A549 (cell line): ENCODE results near the gene MAPK6. TPM values are rescaled to one million over a fixed set of nuclear protein-coding genes. Genes with fewer than 3 reads are reported as not detected.

Experiments used
- ATAC-seq, 2 experiments: fragments of 200-7000 bp in 1 of 2; fragments of >200 bp in 1 of 2; cut with Nextera tagmentation in 1 of 2; cut with Tn5 transposase in 1 of 2; 3 replicates each; pipeline versions ENCODE4 v1.8.0 to v1.9.1; 2018 to 2020; ENCODE audit warnings: mild to moderate bottlenecking in 1 of 2, moderate library complexity in 1 of 2
- CTCF ChIA-PET: fragments of 300-600 bp; sonication (Branson Sonifier 250); formaldehyde crosslinking; extraction: SDS; loops from one replicate; lab custom pipeline; 2021; ENCODE audit warnings: antibody characterized with exemption, inconsistent platforms; lab: Yijun Ruan, JAX
- POLR2A ChIA-PET: fragments of 350-600 bp; formaldehyde crosslinking; extraction: SDS; loops from one replicate; lab custom pipeline; 2021; ENCODE audit warnings: antibody characterized with exemption, inconsistent platforms; lab: Yijun Ruan, JAX
- DNase-seq, 2 experiments: peaks; one replicate each; pipeline versions ENCODE4 v3.0.0 to v3.0.0-alpha.2; 2011 to 2016; ENCODE audit warnings: low read depth in 1 of 2, low spot score in 1 of 2
- FAIRE-seq: peaks from 2 replicates; lab custom pipeline; 2011; peaks lifted over from hg19 to GRCh38; lab: Jason Lieb, UNC
- H3K27ac ChIP-seq, 2 experiments: fragments of >200 bp; sonication (Bioruptor Twin); formaldehyde crosslinking; 3 replicates each; pipeline ENCODE4 v1.5.1; 2016 to 2017
- H3K4me1 ChIP-seq: fragments of >200 bp; sonication (Bioruptor Twin); formaldehyde crosslinking; 3 replicates; pipeline ENCODE4 v1.6.1; 2016
- H3K4me2 ChIP-seq: fragments of >200 bp; sonication (Bioruptor Twin); formaldehyde crosslinking; 3 replicates; pipeline ENCODE4 v1.6.1; 2016
- H3K4me3 ChIP-seq: fragments of >200 bp; sonication (Bioruptor Twin); formaldehyde crosslinking; 3 replicates; pipeline ENCODE4 v1.5.1; 2016
- H3K9me3 ChIP-seq: fragments of >200 bp; sonication (Bioruptor Twin); formaldehyde crosslinking; 3 replicates; pipeline ENCODE4 v1.6.1; 2016
- BHLHE40 ChIP-seq: IDR thresholded peaks from 2 replicates; pipeline ENCODE4 v1.6.1; 2012; ENCODE audit warnings: low read depth, low read length, inconsistent platforms
- CBX8 ChIP-seq: fragments of 200-600 bp; sonication (generic); IDR thresholded peaks from 2 replicates; pipeline ENCODE4 v1.6.1; 2016
- CEBPB ChIP-seq, 2 experiments: fragments of >200 bp in 1 of 2; sonication (Bioruptor Twin) in 1 of 2; formaldehyde crosslinking in 1 of 2; IDR thresholded peaks; 2 replicates each; pipeline ENCODE4 v1.6.1; 2012 to 2016
- EHF ChIP-seq: fragments of 250-450 bp; sonication (Bioruptor Pico); IDR thresholded peaks from 2 replicates; pipeline ENCODE4 v1.5.0; 2020; ENCODE audit warnings: mild to moderate bottlenecking
- ELK1 ChIP-seq: fragments of 150-350 bp; IDR thresholded peaks from 2 replicates; pipeline ENCODE4 v1.6.1; 2014; ENCODE audit warnings: low read depth, mild to moderate bottlenecking, low read length
- EP300 ChIP-seq, 2 experiments: fragments of >200 bp; sonication (Bioruptor Twin); formaldehyde crosslinking; IDR thresholded peaks; 2 replicates in 1 of 2; 3 replicates in 1 of 2; pipeline ENCODE4 v1.6.1; 2016 to 2017
- FOXS1 ChIP-seq: fragments of 250-450 bp; sonication (Bioruptor Pico); IDR thresholded peaks from 2 replicates; pipeline ENCODE4 v1.5.0; 2020; ENCODE audit warnings: mild to moderate bottlenecking, moderate library complexity
- HEYL ChIP-seq: fragments of 250-450 bp; sonication (Bioruptor Pico); IDR thresholded peaks from 2 replicates; pipeline ENCODE4 v1.8.0; 2021; ENCODE audit warnings: mild to moderate bottlenecking, moderate library complexity
- HOXB13 ChIP-seq: fragments of 250-450 bp; sonication (Bioruptor Pico); IDR thresholded peaks from 2 replicates; pipeline ENCODE4 v1.5.0; 2020; ENCODE audit warnings: low read depth, mild to moderate bottlenecking, moderate library complexity
- HOXB5 ChIP-seq: fragments of 250-450 bp; sonication (Bioruptor Pico); IDR thresholded peaks from 2 replicates; pipeline ENCODE4 v1.5.0; 2020; ENCODE audit warnings: mild to moderate bottlenecking, moderate library complexity
- KDM1A ChIP-seq: fragments of 200-600 bp; sonication (generic); IDR thresholded peaks from 2 replicates; pipeline ENCODE4 v1.6.1; 2016; ENCODE audit warnings: low read depth, mild to moderate bottlenecking
- KDM5A ChIP-seq: fragments of 200-600 bp; sonication (generic); IDR thresholded peaks from 2 replicates; pipeline ENCODE4 v1.6.1; 2016; ENCODE audit warnings: antibody characterized with exemption, mild to moderate bottlenecking
- MAFK ChIP-seq: fragments of 450-650 bp; IDR thresholded peaks from 2 replicates; pipeline ENCODE4 v1.6.1; 2014; ENCODE audit not compliant: partially characterized antibody
- NPAS2 ChIP-seq: fragments of 250-450 bp; sonication (Bioruptor Pico); IDR thresholded peaks from 2 replicates; pipeline ENCODE4 v1.8.0; 2022; ENCODE audit warnings: mild to moderate bottlenecking, moderate library complexity, borderline replicate concordance
- NR3C1 ChIP-seq: fragments of >200 bp; sonication (Bioruptor Twin); formaldehyde crosslinking; IDR thresholded peaks from 3 replicates; pipeline ENCODE4 v1.6.1; 2017
- PHF8 ChIP-seq: fragments of 200-600 bp; sonication (generic); IDR thresholded peaks from 2 replicates; pipeline ENCODE4 v1.6.1; 2016; ENCODE audit warnings: low read depth, mild to moderate bottlenecking, antibody characterized with exemption, moderate library complexity, borderline replicate concordance
- POLR2A ChIP-seq: IDR thresholded peaks from 2 replicates; pipeline ENCODE4 v1.6.1; 2012; ENCODE audit warnings: mild to moderate bottlenecking, low read length
- RAD21 ChIP-seq, 2 experiments: fragments of >200 bp in 1 of 2; sonication (Bioruptor Twin) in 1 of 2; formaldehyde crosslinking in 1 of 2; IDR thresholded peaks in 1 of 2; conservative IDR thresholded peaks in 1 of 2; 2 replicates in 1 of 2; 3 replicates in 1 of 2; pipeline ENCODE4 v1.6.1; 2012 to 2018; ENCODE audit warnings: inconsistent platforms in 1 of 2
- RARB ChIP-seq: fragments of 250-450 bp; sonication (Bioruptor Pico); IDR thresholded peaks from 2 replicates; pipeline ENCODE4 v1.8.0; 2021; ENCODE audit warnings: mild to moderate bottlenecking, moderate library complexity
- RFX5 ChIP-seq: fragments of 450-650 bp; IDR thresholded peaks from 2 replicates; pipeline ENCODE4 v1.7.1; 2014; ENCODE audit warnings: antibody characterized with exemption, mild to moderate bottlenecking, moderate library complexity
- TP53 ChIP-seq: fragments of 250-450 bp; sonication (Bioruptor Pico); IDR thresholded peaks from 2 replicates; pipeline ENCODE4 v1.5.0; 2021; ENCODE audit warnings: mild to moderate bottlenecking, moderate library complexity
- ZC3H11A ChIP-seq: fragments of 450-650 bp; IDR thresholded peaks from 2 replicates; pipeline ENCODE4 v1.6.1; 2014; ENCODE audit warnings: antibody characterized with exemption, mild to moderate bottlenecking
- ZFP36 ChIP-seq: fragments of 450-650 bp; IDR thresholded peaks from 2 replicates; pipeline ENCODE4 v1.6.1; 2014; ENCODE audit warnings: borderline replicate concordance; ENCODE audit not compliant: partially characterized antibody
- ZNF302 ChIP-seq: fragments of 250-450 bp; sonication (Bioruptor Pico); IDR thresholded peaks from 2 replicates; pipeline ENCODE4 v1.9.0; 2021; ENCODE audit warnings: inconsistent platforms, mild to moderate bottlenecking, moderate library complexity
- whole genome bisulfite sequencing: methylation state at CpG from one replicate; pipeline ENCODE4 v1.1.6; 2017; ENCODE audit errors: missing lambda C conversion rate; 5-methylcytosine and 5-hydroxymethylcytosine counted together
- polyA plus RNA-seq, 4 experiments: library from polyadenylated mRNA; depleted of rRNA in 3 of 4; stranded (reverse); fragments of >200 nt; fragmentation: RNase III in 1 of 4; extraction: RNeasy Plus Mini Kit Qiagen cat#74134 plus additional on column Dnase treatment in 1 of 4; gene quantifications; 2 replicates in 3 of 4; 3 replicates in 1 of 4; pipeline ENCODE4 v1.2.3, GENCODE V29; 2011 to 2017
- TF ChIP-seq, protein P1 (sequence below): fragments of 250-450 bp; sonication (Bioruptor Pico); IDR thresholded peaks from 2 replicates; pipeline ENCODE4 v1.5.0; 2021; ENCODE audit warnings: mild to moderate bottlenecking, moderate library complexity, borderline replicate concordance
- TF ChIP-seq, protein P2 (sequence below): fragments of >200 bp; sonication (Bioruptor Twin); formaldehyde crosslinking; IDR thresholded peaks from 2 replicates; pipeline ENCODE4 v1.6.1; 2016
- TF ChIP-seq, protein P3 (sequence below): IDR thresholded peaks from 2 replicates; pipeline ENCODE4 v1.6.1; 2012

The MAPK6 gene
- polyA plus RNA-seq, 2 of the 4 experiments (the other 2 are of a cell fraction), result 49.1 to 126 TPM

GRCh38 chr15:52112203-52112750, 93.3 kb downstream of the MAPK6 start:
- no peak for DNase-seq
- peaks cover 11% of the 10 kb centered on the region for H3K4me1 ChIP-seq
- 78% methylated on average over 61 of the region's 61 CpGs for WGBS
- POLR2A ChIA-PET, result no interaction called here
- CTCF ChIA-PET, result interaction anchor here (1.3 to 5.1 kb wide), 3 partner anchors 12 to 34 kb away, joined by 3 to 14 read pairs (median 5); no protein-coding TSS in a partner anchor
- TF ChIP-seq ZNF302 (CRISPR knock-in tag), result no peak
- no peak for TF ChIP-seq POLR2A
- no peak for TF ChIP-seq HEYL (CRISPR knock-in tag)
- TF ChIP-seq KDM5A, result no peak
- TF ChIP-seq, protein P1, sequence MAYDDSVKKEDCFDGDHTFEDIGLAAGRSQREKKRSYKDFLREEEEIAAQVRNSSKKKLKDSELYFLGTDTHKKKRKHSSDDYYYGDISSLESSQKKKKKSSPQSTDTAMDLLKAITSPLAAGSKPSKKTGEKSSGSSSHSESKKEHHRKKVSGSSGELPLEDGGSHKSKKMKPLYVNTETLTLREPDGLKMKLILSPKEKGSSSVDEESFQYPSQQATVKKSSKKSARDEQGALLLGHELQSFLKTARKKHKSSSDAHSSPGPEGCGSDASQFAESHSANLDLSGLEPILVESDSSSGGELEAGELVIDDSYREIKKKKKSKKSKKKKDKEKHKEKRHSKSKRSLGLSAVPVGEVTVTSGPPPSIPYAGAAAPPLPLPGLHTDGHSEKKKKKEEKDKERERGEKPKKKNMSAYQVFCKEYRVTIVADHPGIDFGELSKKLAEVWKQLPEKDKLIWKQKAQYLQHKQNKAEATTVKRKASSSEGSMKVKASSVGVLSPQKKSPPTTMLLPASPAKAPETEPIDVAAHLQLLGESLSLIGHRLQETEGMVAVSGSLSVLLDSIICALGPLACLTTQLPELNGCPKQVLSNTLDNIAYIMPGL (CRISPR knock-in tag), result no peak
- no peak for TF ChIP-seq EHF (CRISPR knock-in tag)
- no peak for TF ChIP-seq ELK1
- no peak for TF ChIP-seq CEBPB (IDR thresholded peaks at IDR 0.05)
- TF ChIP-seq KDM1A, result no peak
- TF ChIP-seq NR3C1, result no peak
- no peak for TF ChIP-seq CBX8
- no peak for TF ChIP-seq RARB
- TF ChIP-seq, protein P2, sequence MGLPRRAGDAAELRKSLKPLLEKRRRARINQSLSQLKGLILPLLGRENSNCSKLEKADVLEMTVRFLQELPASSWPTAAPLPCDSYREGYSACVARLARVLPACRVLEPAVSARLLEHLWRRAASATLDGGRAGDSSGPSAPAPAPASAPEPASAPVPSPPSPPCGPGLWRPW, result no peak
- TF ChIP-seq, protein P3, sequence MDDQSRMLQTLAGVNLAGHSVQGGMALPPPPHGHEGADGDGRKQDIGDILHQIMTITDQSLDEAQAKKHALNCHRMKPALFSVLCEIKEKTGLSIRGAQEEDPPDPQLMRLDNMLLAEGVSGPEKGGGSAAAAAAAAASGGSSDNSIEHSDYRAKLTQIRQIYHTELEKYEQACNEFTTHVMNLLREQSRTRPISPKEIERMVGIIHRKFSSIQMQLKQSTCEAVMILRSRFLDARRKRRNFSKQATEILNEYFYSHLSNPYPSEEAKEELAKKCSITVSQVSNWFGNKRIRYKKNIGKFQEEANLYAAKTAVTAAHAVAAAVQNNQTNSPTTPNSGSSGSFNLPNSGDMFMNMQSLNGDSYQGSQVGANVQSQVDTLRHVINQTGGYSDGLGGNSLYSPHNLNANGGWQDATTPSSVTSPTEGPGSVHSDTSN, result no peak
- TF ChIP-seq, all 56 proteins: peak for 0
- Histone ChIP-seq H3K4me3 (no peak overlapping the region), H3K4me2 (no peak overlapping the region), H3K9me3 (no peaks in the 10 kb centered on the region), H3K27ac (peak overlapping the region in 1 of 2 experiments; percentile 6; a peak in 1 of 6 replicates)
- ATAC-seq (no peak), FAIRE-seq (no peak)

- ATAC-seq, result no peak
- no peak for FAIRE-seq
- ChIA-PET POLR2A (no interaction called here), CTCF (interaction anchor here (0.8 to 5.1 kb wide), 4 partner anchors 11 to 142 kb away, joined by 3 to 14 read pairs (median 6); no protein-coding TSS in a partner anchor)
- Histone ChIP-seq H3K9me3 (no peaks in the 10 kb centered on the region), H3K4me3 (no peak overlapping the region), H3K27ac (no peak overlapping the region; a peak in 1 of 6 replicates), H3K4me1 (peaks cover 11% of the 10 kb centered on the region), H3K4me2 (no peak overlapping the region)
- TF ChIP-seq BHLHE40, result no peak
- TF ChIP-seq, protein P3, result no peak
- no peak for TF ChIP-seq MAFK
- TF ChIP-seq HOXB13, result no peak
- TF ChIP-seq TP53 (CRISPR knock-in tag), result no peak
- no peak for TF ChIP-seq ZFP36
- TF ChIP-seq RFX5, result no peak
- TF ChIP-seq, protein P1 (CRISPR knock-in tag), result no peak
- TF ChIP-seq HOXB5 (CRISPR knock-in tag), result no peak
- TF ChIP-seq NR3C1, result no peak
- no peak for TF ChIP-seq NPAS2 (CRISPR knock-in tag)
- TF ChIP-seq PHF8, result no peak
- TF ChIP-seq RAD21 (conservative IDR thresholded peaks at IDR 0.05 in 1 of 2, IDR thresholded peaks at IDR 0.05 in 1 of 2), result no peak
- no peak for TF ChIP-seq ZC3H11A
- TF ChIP-seq RARB, result no peak
- TF ChIP-seq HEYL (CRISPR knock-in tag), result no peak
- no peak for TF ChIP-seq FOXS1
- TF ChIP-seq EP300 (IDR thresholded peaks at IDR 0.05), result no peak
- TF ChIP-seq, protein P2, result no peak
- no peak for TF ChIP-seq KDM1A
- no peak for DNase-seq
- WGBS, result 95% methylated on average over 3 of the region's 3 CpGs
Observed at GRCh38 chr15:52113235-52113634, 94.2 kb downstream of the MAPK6 start.
